HG03095 (cell line): ENCODE results near the gene CYFIP1.
"Not testable (repeated sequence)": the region's sequence is repeated elsewhere in the genome, so short reads cannot be mapped to it uniquely, and the experiment has no call there.

Experiments
- ATAC-seq: cut with Tn5 transposase; IDR thresholded peaks from one replicate; pipeline ENCODE4 v1.9.1; 2021; ENCODE audit warnings: moderate library complexity; ENCODE audit not compliant: unreplicated experiment

Gene CYFIP1

DNA sequence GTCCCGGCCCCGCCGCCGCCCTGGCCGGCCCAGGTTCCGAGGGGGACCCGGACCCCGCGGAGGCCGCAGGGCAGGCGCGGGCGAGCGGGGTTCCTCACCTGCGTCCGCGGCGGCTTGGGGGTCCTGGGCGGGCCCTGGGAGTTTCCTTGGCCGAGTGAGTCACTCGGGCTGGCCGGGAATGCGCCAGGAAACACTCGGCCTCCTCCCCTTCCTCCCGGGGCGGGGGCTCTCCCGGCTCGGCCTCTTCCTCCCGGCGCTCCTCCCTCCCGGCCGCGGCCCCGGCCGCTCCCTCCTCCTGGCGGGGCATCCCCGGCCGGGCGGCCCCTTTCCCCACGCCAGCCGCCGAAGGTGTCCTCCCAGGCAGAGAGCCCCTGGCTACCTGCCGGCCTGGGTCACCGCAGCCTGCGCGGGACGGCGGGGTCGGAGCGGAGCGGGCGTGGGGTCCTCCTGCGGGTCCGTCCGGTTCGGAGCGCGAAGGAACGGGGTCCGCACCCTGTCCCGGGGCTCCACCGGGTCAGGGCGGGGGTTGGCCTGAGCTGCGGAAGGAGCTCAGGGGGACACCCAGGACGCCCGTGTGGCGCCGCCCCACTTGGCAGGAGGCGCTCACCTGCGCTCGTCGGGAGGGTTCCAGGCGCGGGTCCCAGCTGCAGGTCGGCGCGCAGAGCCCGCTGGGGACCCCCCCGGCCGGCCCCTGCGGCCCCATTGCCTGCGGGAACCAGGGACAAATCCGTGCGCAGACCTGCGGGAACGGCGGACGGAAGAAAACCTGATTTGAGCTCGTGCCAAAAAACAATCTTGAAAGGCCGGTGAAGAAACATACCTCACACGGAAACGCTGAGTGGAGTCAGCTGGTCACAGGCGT is at the start of gene CYFIP1:
Gene CYFIP1, minus strand, starts transcription at position 180 of the 862 bp plus-strand sequence. CDS start 33,083 bp downstream, outside the sequence.
- peak; percentile 67 for ATAC-seq

DNA sequence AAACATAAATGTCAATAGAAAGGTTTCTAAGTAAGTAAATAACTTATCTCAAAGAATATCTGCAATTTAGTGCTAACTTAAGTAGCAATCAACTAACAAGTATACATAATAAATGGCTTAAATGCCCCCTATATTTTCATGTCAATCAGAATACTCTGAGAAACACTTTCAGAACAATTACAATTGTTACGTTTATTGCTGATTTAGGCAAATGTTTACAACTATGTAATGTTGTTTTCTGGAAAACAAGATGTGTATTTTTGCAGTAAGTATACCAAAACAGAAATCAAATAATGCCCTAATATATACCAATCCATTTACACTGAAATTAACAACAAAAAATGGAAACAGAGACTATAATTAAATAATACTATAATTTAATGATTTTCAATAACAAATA is 46.0 kb upstream of the CYFIP1 start:
- no peak for ATAC-seq

DNA sequence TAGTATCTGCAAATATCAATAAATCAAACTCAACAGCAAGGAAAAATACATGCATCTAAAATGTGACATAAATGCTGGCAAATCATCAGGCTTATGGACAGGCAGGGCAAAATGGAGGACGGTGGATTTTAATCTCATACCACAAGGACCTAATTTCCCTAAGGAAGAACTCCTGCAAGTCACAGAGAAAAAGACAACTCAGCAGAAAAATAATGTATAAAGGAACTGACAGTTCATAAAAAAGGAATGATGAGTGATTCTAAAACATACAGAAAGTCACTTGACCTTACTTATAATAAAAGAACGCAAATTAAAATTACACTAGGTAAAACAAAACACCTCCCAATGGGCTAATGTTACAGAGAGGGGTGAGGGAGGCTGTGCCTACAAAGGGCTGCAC is 42.0 kb upstream of the CYFIP1 start:
- no peak for ATAC-seq

DNA sequence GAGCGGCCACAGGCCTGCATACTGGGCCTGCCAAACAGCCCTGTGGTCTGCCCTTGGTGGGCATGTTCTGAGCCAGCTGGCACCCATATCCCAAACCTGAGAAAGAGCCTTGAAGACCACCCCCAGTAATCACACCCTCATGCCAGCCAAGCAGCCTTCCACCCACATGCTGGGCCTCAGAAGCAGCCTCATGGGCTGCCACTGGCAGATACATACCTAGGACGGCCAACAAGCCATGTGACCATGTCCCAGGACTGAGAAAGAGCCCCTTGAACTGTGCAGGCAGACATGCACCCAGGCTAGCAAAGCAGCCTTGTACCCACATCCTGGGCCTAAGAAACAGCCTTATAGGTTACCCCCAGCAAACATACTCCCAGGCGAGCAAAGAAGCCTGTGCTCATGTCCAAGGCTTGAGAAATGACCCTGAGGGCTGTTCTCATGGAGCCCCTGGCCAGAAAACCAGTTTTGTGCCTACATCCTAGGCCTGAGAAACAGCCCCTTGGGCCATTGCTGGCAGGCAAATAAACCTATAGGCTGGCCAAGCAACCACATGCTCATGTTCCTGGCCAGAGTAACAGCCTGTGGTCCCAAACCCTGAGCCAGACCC is 34.3 kb upstream of the CYFIP1 start:
- ATAC-seq, result no peak

DNA sequence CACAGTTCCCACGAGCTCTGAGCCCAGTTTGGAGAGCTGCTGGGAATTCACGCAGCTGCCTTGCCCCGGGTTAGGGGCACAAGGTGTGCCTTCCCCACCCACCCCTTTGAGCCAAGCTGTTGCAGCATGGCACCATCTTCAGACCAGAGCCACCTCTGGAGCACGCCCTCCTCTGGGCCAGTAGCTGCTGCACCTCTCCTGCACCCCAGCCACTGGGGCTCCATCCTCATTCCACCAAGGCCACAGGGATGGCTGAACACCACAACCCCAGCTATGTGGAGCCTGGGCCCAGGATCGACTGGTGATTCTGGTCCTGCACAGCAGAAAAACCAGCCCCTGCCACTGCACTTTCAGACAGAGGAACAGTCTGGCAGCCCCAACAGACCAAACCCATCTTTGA is 33.5 kb upstream of the CYFIP1 start:
- no peak for ATAC-seq

DNA sequence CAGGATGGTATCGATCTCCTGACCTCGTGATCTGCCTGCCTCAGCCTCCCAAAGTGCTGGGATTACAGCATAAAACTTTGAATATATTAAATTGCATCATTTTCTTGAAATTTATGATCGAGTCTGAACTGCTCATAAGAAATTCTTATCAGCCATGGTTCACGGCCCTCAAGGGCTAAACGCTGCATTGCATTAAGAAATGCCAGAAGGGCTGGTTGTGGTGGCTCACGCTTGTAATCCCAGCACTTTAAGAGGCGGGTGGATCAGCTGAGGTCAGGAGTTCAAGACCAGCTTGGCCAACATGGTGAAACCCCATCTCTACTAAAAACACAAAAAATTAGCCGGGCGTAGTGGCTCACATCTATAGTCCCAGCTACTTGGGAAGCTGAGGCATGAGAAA is 32.4 kb upstream of the CYFIP1 start:
- not testable (repeated sequence) for ATAC-seq

DNA sequence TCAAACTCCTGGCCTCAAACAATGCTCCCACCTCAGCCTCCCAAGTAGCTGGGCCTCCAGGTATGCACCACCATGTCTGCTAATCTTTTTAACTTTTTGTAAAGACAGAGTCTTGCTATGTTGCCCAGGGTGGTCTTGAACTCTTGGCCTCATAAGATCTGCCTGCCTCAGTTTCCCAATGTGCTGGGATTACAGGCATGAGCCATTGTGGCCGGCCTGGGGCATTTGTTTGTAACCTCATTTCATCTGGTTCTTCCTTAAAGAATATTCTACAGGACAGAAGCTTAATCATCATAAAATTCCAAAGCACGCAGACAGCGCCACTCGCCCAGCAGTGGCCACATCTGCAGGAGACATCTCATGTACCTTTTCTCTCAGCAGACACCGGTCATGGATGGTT is 23.6 kb upstream of the CYFIP1 start:
- no peak for ATAC-seq

DNA sequence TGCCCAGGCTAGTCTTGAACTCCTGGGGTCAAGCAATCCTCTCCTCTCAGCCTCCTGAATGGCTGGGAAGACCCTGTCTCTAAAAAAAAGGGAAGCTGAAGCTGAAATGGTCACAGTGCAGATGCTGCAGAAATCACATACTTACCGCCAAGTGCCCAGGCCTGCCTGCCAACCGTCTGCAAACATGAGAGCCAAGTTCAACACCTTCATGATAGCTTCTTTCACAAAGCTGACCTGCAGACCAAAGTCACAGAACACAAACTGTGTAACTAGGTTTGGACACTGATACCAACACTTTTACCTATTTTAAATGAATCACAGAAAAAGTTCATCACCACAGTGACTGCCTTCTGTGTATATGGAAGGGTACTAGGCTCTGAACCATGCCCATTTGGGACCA is 22.8 kb upstream of the CYFIP1 start:
- ATAC-seq, result no peak

DNA sequence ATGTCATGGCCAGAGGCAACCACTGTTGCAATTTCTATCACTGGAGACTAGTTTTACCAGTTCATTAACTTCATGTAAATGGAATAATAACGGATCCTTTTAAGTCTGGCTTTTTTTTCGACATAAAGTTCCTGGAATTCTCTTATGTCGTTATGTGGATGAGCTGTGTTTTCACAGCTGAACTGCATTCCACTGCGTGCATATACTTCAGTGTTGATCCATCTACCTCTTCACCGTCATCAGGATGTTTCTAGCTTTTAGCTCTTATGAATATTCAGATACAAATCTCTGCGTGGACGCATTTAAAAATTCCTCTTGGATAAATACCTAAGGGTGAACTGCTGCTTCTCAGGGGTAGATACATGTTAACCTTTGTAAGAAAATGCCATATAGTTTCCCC is 15.6 kb upstream of the CYFIP1 start:
- no peak for ATAC-seq

DNA sequence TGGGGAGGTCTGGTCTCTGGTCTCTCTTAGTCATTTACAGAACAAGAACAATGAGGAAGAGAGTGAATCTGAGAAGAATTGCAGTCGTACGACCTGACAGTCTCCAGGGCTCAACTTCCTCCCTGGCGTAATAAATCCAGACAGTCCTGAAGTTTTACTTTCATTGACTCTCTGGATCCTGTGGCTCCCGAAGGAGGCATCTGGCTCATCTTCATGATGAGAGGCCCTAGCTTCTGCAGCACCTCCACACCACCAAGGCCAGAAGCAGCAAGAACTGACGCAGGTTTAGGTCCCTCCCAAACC is 11.8 kb upstream of the CYFIP1 start:
- ATAC-seq, result no peak

DNA sequence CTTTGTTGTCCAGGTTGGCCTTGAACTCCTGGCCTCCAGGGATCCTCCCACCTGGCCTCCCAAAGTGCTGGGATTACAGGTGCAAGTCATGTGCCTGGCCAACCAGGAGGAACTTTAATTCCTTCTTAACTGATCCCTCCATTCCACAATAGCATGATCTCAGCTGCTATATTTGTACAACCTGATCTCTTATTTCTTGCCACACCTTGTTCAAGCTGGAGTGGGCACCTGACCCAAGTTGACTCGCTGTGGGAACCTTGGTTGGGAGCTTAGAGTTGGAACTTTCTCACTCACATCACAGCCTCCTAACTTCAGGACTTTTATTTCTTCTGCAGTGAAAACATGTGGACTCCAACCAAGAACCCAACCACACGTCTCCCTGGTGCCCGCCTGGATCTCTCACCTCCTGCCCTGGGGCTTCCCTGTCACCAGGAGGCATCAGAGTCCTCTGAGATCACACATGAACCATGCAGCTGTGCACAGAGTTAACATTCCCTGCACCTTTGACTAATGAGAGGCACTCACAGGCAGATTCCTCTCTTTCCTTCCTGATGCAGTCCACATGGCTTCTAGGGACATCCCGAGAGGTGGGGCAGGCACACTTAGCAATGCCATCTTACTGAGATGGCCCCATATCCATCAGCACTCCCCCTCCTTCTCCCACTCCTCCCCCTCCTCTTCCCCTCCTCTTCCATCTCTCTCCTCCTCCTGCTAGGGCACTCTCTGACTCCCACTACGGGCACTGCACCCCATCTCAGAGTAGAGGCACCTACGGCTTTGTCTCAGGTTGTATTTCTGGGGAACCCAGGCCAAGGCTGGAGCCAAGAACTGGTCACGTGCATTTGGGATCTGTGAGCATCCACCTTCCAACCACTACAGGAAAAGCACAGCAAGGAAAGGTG is 9.7 kb upstream of the CYFIP1 start:
- no peak for ATAC-seq

DNA sequence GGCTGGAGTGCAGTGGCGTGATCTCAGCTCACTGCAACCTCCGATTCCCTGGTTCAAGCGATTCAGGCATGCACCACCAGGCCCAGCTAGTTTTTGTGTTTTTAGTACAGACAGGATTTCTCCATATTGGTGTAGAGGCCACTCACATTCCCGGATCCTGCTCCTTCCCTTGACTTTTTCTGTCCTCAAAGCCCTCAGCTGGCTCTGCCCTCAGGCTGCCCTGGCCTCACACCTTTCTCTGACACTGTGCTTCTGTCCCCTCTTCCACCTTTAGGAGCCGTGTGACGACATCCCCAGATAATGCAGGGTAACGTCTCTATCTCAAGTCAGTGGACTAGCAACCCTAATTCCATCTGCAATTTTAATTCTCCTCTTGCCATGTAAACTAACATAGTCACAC is 8.6 kb upstream of the CYFIP1 start:
- no peak for ATAC-seq

DNA sequence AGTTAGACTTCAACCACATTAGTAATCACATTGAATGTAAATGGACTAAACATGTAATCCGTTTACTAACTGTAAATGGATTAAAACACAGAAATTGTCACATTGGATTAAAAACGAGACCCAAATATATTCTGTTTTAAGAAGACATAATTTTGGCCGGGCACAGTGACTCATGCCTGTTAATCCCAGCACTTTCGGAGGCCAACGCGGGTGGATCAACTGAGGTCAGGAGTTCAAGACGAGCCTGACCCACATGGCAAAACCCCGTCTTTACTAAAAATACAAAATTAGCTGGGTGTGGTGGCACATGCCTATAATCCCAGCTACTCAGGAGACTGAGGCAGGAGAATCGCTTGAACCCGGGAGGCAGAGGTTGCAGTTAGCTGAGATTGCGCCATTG is 1.8 kb upstream of the CYFIP1 start:
- not testable (repeated sequence) for ATAC-seq

DNA sequence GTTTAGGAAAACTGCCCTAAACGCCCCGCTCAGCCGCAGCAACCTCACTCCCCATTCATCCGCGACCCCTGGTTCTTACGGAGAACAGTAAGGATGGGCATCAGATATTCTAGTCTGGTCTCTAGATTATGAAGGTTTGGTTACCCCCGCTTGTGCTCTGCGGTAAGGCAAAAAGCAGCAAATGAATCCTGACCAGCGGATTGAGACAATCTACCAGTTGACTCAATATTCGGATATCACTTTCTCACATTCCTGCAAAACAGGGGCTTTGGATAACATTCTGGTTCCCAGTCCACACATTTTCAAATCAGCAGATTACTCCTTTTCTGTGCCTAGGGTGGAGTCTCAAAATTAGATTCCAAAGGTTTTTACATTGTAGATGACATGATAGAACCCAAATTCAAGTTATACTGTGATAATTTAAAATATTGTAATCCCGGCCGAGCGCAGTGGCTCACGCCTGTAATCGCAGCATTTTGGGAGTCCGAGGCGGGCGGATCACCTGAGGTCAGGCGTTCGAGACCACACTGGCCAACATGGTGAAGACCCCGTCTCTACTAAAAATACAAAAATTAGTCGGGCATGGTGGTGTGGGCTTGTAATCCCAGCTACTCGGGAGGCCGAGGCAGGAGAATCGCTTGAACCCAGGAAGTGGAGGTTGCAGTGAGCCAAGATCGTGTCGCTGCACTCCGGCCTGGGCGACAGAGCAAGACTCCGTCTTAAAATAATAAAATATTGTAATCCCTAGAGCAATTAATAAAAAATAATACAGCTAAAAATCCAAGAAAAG is 1.1 kb upstream of the CYFIP1 start:
- ATAC-seq, result no peak

DNA sequence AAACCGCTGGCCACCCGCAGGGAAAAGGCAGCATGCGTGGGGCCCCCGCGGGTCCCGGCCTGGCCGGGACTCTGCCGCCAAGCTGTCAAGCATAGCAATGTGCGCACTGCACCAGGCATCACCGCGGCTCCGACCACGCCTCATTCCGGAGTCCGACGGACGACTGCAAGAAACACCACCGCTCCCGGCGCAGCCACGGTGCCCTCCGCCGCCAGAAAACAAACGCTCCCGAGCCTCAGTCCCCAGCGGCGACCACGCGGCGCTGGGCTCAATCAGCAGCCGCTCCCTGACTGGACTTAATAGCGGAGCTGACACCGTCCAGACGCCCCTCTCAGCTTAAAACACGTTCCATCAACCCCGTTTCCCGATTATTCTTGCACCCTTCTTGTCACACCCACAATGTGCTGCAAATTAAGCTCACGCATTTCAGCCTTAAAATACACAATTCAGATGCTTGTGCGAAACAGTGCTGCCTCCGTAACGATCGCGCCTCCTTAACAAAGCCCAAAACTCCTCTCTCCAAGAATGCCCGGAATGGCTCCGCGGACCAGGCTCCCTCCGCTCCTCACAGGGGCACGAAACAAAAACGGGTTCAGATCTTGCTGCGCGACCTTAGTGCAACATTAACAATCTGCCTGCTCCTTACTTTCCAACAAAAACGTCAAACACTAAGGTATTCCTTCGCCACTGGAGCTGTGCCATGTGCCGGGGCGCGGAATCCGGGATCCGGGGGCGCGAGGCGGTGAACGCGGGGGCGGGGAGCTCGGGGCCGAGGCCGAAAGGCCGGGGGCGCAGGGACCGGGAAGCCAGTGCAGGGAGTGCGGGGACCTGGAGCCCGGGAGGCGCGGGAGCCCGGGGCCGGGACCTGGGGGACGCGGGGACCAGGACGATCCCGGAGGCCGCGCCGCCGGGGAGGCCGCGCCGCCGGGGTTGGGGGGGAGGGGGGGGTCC is 655 bp downstream of the CYFIP1 start:
- no peak for ATAC-seq

DNA sequence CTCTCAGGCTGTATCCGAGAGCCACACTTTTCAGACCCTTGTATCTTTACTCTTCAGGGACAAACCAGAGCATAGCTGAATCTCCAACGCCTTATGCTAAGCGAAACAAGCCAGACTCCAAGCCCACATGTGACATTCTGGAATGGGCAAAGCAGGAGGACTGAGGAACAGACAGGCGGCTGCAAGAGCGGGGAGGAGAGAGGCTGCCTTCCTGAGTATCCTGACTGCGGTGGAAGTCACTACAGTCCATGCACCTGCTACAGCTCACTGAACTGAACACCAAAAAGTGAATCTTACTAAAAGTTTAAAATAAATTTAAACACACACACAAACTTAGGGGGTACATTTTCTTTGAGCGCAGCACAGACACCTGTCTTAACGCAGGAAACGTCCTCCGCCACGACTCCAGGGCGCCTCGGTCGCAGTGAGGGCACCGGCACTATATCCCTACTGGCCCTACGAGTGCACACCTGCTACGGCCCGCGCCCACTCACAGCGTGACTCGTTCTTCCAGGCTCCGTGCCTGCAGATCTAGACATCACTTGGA is 1.4 kb downstream of the CYFIP1 start:
- ATAC-seq, result no peak

DNA sequence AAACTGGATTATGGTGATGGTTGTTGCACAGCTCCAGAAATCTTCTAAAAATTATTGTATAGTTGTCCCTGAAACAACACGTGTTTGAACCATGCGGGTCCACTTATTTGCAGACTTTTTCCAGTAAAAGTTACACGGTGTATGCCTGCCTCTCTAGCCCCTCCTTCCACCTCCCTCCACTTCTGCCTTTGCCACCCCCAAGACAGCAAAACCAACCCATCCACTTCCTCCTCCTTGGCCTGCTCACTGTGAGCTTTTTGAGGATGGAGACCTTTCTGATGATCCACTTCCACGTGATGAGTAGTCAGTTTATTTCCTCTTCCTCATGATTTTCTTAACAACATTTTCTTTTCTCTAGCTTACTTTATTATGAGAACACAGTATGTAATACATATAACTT is 5.4 kb downstream of the CYFIP1 start:
- no peak for ATAC-seq

DNA sequence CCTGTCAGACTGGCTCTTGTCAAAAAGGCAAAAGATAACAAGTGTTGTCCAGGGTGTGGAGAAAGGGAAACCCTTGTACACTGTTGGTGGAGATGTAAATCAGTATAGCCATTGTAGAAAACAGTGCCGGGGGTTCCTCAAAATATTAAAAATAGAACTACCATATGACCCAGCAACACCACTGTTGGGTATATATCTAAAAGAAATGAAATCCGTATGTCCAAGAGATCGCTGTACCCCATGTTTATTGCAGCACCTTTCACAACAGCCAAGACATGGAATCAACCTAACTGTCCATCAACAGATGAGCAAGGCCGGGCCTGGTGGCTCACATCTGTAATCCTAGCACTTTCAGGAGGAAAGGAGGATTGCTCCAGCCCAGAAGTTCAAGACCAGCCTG is 6.2 kb downstream of the CYFIP1 start:
- ATAC-seq, result no peak

DNA sequence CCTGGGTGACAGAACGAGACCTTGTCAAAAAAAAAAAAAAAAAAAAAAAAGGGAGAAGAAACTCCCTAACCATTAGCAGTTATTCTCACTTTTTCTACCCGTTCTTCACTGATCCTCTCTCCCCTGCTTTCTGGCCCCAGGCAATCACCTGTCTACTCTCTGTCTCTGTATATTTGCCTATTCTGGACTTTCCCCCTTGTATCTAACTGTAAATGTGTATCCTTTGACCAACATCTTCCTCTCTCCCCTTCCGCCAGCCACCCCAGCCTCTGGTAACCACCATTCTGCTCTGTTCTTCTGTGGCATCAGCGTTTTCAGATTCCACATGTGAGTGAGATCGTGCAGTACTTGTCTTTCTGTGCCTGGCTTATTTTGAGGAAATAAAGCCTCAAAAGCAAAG is 6.9 kb downstream of the CYFIP1 start:
- peak; percentile 84 for ATAC-seq

DNA sequence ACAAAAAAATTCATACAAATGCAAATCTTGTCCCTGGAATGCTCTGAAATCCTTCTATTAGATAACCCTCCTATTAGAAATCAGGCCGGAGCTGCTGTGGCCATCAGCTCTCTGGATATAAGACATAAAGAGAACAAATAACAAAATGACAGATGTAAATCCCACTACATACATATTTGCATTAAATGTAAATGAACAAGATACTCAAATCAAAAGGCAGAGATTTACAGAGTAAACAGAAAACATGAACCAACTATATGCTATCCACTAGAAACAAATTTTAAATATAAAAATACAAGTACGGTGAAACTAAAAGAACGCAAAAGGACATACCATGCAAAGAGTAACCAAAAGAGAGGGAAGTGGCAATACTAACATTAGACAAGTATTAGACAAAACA is 10.7 kb downstream of the CYFIP1 start:
- ATAC-seq, result no peak
